Sigmoid colon (tissue), 7 donors: ENCODE measurements around the gene KLF7. TPM values are rescaled to one million over a fixed set of nuclear protein-coding genes. Genes with fewer than 3 reads are reported as not detected.

Source experiments
- DNase-seq: peaks from one replicate; pipeline ENCODE4 v3.0.0-alpha.2; 2019
- H3K27ac ChIP-seq, 4 donors: fragments of 200-600 bp; sonication (generic); one replicate each; pipeline ENCODE4 v1.5.1; 2016 to 2019; ENCODE audit warnings: mild to moderate bottlenecking in 1 of 4
- H3K27me3 ChIP-seq, 3 donors: fragments of 200-600 bp; sonication (generic); one replicate each; pipeline ENCODE4 v1.5.1; 2019; ENCODE audit warnings: mild to moderate bottlenecking in 1 of 3
- H3K36me3 ChIP-seq, 4 donors: fragments of 200-600 bp; sonication (generic); one replicate each; pipeline ENCODE4 v1.5.1; 2016 to 2019
- H3K4me1 ChIP-seq, 4 donors: fragments of 200-600 bp; sonication (generic); one replicate each; pipeline ENCODE4 v1.5.1; 2017 to 2019
- H3K4me3 ChIP-seq, 4 donors: fragments of 200-600 bp; sonication (generic); one replicate each; pipeline ENCODE4 v1.5.1; 2017 to 2019; ENCODE audit warnings: mild to moderate bottlenecking in 2 of 4, moderate library complexity in 1 of 4
- H3K9me3 ChIP-seq, 4 donors: fragments of 200-600 bp in 3 of 4; sonication (generic) in 3 of 4; one replicate each; pipeline versions ENCODE4 v1.5.1 to v1.6.1; 2013 to 2019
- CTCF ChIP-seq, 4 experiments: fragments of 450-650 bp in 3 of 4; fragments of 200-600 bp in 1 of 4; IDR thresholded peaks; one replicate each; pipeline ENCODE4 v1.5.1; 2016 to 2019; ENCODE audit warnings: antibody characterized with exemption in 4 of 4, mild to moderate bottlenecking in 3 of 4, moderate library complexity in 2 of 4
- EP300 ChIP-seq, 4 donors: sonication (generic); formaldehyde crosslinking; IDR thresholded peaks; one replicate each; pipeline ENCODE4 v1.6.1; 2017; ENCODE audit warnings: antibody characterized with exemption in 4 of 4
- POLR2A ChIP-seq, 2 donors: fragments of 450-650 bp; IDR thresholded peaks; one replicate each; pipeline ENCODE4 v1.6.1; 2016; ENCODE audit warnings: antibody characterized with exemption in 2 of 2, mild to moderate bottlenecking in 2 of 2, moderate library complexity in 2 of 2
- POLR2AphosphoS5 ChIP-seq, 4 donors: sonication (generic); formaldehyde crosslinking; IDR thresholded peaks; one replicate each; pipeline ENCODE4 v1.6.1; 2017; ENCODE audit warnings: antibody characterized with exemption in 4 of 4
- WGBS, 2 donors: extraction: QIAGEN DNeasy Blood & Tissue Kit; methylation state at CpG; one replicate each; pipeline ENCODE4 v1.1.7; 2013; 5-methylcytosine and 5-hydroxymethylcytosine counted together
- intact Hi-C: fragments of 100-400 bp; cut with DNase I; formaldehyde crosslinking; loops from one replicate; pipeline ENCODE4 v1.15.1; 2023
- polyA plus RNA-seq, 3 donors: library from polyadenylated mRNA; stranded (reverse); fragments of 200-250 nt; gene quantifications; one replicate each; pipeline ENCODE4 v1.2.3, GENCODE V29; 2013
- total RNA-seq, 4 donors: library from RNA; depleted of rRNA; stranded (reverse); fragments of >200 nt; gene quantifications; one replicate each; pipeline ENCODE4 v1.1.0, GENCODE V29; 2016
- donor health status: healthy with polysubstance abuse.
- donor health status: Bipolar disorder and iron deficiency.
- donor health status: healthy.

Gene KLF7
- total and polyA plus RNA-seq, 7 donors = 0.60 to 52.1 (median 21.2) TPM

DNA sequence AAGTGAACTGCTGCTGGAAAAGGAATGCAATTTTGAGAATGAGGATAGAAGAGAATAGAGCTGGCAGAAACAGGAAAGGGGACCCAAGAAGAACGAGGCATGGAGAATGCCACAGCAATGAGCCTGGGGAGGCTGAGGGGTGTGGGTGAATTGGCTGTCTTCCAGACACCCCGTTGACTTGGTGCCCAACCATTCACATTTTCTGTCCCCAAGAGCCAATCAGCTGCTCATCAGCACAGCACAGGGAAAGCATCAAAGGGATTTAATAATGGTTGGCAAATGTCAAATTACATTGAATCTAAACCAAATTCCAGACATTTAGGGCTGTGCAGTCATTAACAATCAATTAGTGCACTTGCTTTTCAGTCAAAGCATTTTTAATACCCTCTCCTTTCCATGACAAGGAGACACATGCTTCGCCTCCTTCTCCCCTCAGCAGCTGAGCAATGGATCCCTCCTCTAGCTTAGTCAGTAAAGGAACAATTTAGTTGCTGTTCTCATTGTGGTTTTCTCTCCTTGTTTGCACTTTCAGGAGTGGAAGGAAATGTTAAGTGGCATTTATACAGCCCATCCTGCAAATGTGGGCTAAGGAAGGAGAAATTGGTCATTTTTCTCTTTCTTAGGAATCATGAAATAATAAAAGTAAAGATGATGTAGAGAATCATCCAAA, 98.8 kb downstream of the KLF7 start:
- no peaks in the 10 kb centered on the region for H3K36me3 ChIP-seq
- no peaks in the 10 kb centered on the region for H3K9me3 ChIP-seq
- TF ChIP-seq EP300 (IDR thresholded peaks at IDR 0.05) = no peak
- no peak for TF ChIP-seq POLR2AphosphoS5 (IDR thresholded peaks at IDR 0.05)
- no peak for TF ChIP-seq CTCF (IDR thresholded peaks at IDR 0.05)
- no peak for TF ChIP-seq POLR2A (IDR thresholded peaks at IDR 0.05)
- no peak overlapping the region for H3K4me3 ChIP-seq
- H3K27me3 ChIP-seq = no peaks in the 10 kb centered on the region
- no peak for DNase-seq
- no peak overlapping the region for H3K27ac ChIP-seq
- peaks cover 0 to 5% (median 0%) of the 10 kb centered on the region in 4 donors for H3K4me1 ChIP-seq
- 44 to 45% methylated on average over 3 of the region's 3 CpGs for WGBS, 2 donors
- intact Hi-C loops = no loop called here

DNA sequence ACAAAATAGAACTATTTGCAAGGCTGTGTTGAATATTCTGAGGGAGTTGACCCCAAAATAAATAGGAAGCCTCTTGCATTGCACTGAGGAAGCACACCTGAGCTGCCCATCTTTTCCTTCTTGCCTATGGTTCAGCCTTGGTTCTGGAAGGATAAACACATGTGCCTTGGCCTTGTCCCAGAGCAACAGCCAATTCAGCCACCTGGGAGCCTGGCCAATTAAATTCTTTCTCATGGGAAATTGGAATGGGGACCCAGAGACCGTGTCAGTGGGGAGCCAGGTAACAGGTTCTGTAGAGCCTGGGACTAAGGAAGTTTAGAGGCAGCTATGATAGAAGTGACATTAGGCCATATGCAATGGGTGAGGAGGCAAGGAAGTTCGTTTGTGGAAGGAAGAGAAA, 99.6 kb downstream of the KLF7 start:
- 38 to 69% methylated on average over 2 of the region's 2 CpGs for whole genome bisulfite sequencing, 2 donors
- no peaks in the 10 kb centered on the region for H3K36me3 ChIP-seq

DNA sequence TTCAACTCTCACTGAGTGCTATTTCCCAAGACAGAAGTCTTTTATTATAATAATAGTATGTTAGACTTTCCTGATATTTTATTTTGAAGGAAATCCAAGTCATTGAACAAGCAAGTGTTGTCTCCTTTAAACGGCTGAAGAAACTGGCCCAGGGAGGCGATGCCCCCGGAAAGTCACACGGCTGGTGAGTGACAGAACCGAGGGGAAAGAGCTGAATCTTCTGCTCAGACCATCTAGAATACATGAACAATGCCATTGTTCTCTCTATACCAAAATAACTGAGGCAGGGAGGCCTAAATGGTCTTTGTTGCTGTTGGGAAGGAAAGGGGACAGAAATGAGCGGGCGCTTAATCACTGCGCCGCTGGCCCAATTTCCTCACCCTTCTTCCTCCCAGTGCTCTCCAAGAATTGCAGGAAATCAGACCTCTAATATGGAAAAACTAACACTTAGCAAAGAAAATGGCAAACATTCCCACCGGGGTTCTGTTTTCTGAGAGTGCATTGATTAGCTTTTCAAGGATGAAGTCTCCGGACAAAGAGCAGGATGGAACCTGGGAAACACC, 101.5 kb downstream of the KLF7 start:
- no peaks in the 10 kb centered on the region for H3K36me3 ChIP-seq
- H3K9me3 ChIP-seq = no peaks in the 10 kb centered on the region
- TF ChIP-seq CTCF (IDR thresholded peaks at IDR 0.05) (no peak), POLR2AphosphoS5 (IDR thresholded peaks at IDR 0.05) (no peak), EP300 (IDR thresholded peaks at IDR 0.05) (no peak), POLR2A (IDR thresholded peaks at IDR 0.05) (no peak)
- H3K27ac ChIP-seq = no peak overlapping the region
- H3K4me3 ChIP-seq = no peak overlapping the region
- DNase-seq = no peak
- H3K4me1 ChIP-seq = peaks cover 0 to 5% (median 0%) of the 10 kb centered on the region in 4 donors
- H3K27me3 ChIP-seq = no peaks in the 10 kb centered on the region
- WGBS, 2 donors = 85 to 89% methylated on average over 11 of the region's 11 CpGs
- intact Hi-C loops = no loop called here

More for the DNA sequence above, 99.6 kb downstream of the KLF7 start:
- no peak overlapping the region for H3K27ac ChIP-seq
- peaks cover 0 to 5% (median 0%) of the 10 kb centered on the region in 4 donors for H3K4me1 ChIP-seq
- no peak overlapping the region for H3K4me3 ChIP-seq
- no peaks in the 10 kb centered on the region for H3K27me3 ChIP-seq
- intact Hi-C loops = no loop called here
- TF ChIP-seq POLR2AphosphoS5 (IDR thresholded peaks at IDR 0.05) = no peak
- TF ChIP-seq EP300 (IDR thresholded peaks at IDR 0.05) = no peak
- TF ChIP-seq CTCF (IDR thresholded peaks at IDR 0.05) = no peak
- TF ChIP-seq POLR2A (IDR thresholded peaks at IDR 0.05) = no peak
- H3K9me3 ChIP-seq = no peaks in the 10 kb centered on the region
- no peak for DNase-seq

GRCh38 chr2:207061181-207061580, 104.6 kb downstream of the KLF7 start:
- intact Hi-C loops = no loop called here
- H3K9me3 ChIP-seq = no peaks in the 10 kb centered on the region

More at GRCh38 chr2:207061181-207061580, 104.6 kb downstream of the KLF7 start:
- DNase-seq = no peak
- TF ChIP-seq POLR2AphosphoS5 (IDR thresholded peaks at IDR 0.05) (no peak), EP300 (IDR thresholded peaks at IDR 0.05) (no peak), CTCF (IDR thresholded peaks at IDR 0.05) (no peak), POLR2A (IDR thresholded peaks at IDR 0.05) (no peak)
- Histone ChIP-seq H3K4me1 (no peaks in the 10 kb centered on the region), H3K27me3 (no peaks in the 10 kb centered on the region), H3K27ac (no peak overlapping the region), H3K36me3 (no peaks in the 10 kb centered on the region), H3K4me3 (no peak overlapping the region)
- WGBS, 2 donors = 67 to 79% methylated on average over 1 of the region's 1 CpG
